ENCODE data around the gene DCAF17.

Gene DCAF17, protein sequence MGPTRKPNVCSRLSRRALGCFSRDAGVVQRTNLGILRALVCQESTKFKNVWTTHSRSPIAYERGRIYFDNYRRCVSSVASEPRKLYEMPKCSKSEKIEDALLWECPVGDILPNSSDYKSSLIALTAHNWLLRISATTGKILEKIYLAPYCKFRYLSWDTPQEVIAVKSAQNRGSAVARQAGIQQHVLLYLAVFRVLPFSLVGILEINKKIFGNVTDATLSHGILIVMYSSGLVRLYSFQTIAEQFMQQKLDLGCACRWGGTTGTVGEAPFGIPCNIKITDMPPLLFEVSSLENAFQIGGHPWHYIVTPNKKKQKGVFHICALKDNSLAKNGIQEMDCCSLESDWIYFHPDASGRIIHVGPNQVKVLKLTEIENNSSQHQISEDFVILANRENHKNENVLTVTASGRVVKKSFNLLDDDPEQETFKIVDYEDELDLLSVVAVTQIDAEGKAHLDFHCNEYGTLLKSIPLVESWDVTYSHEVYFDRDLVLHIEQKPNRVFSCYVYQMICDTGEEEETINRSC

DNA sequence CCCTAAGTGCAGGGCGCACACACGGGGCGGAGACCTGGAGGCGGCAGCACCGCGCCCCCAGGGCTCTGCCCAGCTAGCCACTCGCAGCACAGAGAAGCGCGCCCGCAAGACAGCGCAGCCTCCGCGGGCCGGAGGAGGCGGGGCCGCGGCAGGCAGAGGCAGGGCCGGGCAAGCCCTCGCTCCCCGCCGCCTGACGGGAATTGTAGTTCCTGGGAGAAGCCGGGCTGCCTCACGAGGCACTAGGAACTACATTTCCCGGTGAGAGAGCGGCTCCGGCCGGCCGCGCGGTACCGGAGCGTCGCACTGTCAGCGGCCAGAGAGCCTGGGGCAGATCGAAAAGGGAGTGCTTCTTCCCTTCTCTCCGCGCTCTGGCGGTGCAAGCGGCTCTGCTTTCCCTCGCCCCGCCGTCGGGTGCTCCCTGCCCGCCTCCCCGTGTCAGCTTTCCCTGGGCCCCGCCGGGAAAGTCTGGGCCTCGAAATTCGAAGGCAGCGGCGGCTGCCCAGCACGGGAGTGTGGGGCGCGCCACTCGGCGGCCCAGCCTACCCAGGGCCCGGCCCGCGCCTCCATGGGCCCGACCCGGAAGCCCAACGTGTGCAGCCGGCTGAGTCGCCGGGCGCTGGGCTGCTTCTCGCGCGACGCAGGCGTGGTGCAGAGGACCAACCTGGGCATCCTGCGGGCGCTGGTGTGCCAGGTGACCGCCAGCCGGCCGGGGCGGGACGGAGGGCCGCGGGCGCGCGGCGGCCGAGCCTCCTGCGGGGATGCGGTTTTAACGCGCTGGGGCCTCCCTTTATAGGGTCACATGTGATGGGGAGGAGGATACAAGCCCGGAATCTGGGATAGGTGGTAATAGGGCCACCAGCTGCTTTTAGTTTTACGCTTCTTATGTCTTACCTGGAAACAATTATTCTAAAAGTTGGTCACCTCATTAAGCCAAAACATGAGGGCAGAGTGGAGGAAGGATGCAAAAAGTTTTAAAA is at the start of gene DCAF17:
DCAF17 (plus strand) TSS at position 214 of the 977 bp plus-strand sequence; CDS start at position 566, 352 bp downstream.
- DNase-seq: peak; percentile 95

DNA sequence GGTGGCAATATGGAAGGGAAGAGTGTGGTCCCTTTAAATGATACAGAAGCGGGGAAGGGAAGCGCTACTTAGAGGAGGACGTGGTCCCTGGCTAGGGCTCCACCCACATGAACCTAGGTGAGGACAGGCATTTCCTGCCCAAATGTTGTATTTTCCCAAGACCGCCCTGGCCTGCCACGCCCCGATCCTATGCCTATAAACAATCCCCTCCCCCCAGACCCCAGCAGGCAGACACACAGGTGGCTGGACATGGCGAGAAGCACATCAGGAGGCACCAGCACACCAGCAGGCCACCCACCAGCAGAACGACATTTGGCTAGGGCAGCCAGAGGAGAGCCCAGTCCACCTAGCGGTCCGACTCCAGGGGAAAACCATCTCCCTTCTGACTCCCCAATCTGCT is 47.4 kb upstream of the DCAF17 start:
- no peak for DNase-seq

DNA sequence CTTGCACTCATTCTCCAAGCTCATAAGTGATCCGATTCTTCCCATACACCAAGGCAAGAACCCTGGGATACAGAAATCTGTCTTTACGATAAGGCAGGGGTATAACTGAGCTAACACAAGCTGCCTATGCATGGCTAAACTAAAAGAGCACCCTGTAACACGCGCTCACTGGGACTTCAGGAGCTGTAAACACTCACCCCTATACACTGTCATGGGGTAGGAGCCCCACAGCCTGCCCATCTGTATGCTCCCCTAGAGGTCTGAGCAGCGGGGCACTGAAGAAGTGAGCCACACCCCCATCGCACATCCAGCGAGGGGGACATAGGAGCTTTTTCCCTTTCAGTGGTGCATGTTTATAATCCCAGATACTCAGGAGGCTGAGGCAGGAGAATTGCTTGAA is 47.0 kb upstream of the DCAF17 start:
- DNase-seq: no peak

DNA sequence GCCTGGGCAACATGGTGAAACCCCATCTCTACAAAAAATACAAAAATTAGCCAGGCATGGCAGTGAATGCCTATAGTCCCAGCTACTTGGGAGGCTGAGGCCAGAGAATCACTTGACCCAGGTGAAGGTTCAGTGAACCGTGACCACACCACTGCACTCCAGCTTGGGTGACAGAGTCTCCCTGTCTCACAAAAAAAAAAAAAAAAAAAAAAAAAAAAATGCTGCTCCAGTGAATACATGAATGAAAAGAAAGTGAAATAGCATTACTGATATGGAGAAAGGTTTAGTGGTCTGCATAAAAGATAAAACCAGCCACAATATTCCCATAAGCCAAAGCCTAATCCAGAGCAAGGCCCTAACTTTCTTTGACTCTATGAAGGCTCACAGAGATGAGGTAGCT is 44.7 kb upstream of the DCAF17 start:
- DNase-seq: no peak

DNA sequence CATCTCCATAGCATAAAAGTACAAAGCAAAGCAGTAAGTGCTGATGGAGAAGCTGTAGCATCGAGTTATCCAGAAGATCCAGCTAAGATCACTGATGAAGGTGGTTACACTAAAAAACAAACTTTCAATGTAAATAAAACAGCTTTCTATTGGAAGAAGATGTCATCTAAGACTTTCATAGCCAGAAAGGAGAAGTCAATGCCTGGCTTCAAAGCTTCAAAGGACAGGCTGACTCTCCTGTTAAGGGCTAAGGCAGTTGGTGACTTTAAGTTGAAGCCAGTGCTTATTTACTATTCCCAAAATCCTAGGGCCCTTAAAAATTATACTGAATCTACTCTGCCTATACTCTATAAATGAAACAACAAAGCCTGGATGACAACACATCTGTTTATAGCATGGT is 44.2 kb upstream of the DCAF17 start:
- DNase-seq: no peak

DNA sequence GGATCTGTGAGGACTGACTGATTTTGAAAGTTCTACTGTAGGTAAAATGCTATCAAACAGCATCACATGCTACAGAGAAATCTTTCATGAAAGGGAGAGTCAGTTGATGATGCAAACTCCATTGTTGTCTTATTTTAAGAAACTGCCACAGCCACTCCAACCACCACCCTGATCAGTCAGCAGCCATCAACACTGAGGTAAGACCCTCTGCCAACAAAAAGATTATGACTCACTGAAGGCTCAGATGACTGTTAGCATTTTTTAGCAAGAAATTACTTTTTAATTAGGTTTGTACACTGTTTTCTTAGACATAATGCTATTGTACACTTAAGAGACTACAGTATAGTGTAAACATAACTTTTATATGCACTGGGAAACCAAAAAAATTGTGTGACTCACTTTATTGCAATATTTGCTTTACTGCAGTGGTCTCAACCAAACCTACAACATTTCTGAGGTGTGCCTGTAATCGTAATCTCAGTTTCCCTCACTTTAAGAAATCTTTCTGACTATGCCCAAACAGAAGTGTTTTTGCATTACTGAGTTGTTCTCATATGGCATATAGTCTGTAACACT is 43.0 kb upstream of the DCAF17 start:
- DNase-seq: no peak

DNA sequence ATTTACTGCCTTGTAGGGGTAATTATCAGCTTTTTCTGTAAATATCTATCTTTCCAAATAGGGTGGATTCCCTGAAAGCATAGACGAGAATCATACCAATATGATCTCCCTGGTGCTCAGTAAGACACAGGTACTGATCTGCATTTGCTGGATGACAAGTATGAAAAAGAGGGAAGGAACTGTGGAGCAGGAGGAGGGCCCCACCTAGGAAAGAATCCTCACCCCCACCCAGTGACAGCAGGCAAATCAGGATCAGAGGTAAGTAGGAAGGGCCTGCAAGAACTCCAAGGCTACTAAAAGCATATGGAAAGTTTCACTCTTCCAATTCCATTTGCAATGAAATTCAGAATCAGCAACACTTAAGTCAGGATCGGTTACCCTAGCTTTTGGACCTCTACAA is 42.5 kb upstream of the DCAF17 start:
- no peak for DNase-seq

DNA sequence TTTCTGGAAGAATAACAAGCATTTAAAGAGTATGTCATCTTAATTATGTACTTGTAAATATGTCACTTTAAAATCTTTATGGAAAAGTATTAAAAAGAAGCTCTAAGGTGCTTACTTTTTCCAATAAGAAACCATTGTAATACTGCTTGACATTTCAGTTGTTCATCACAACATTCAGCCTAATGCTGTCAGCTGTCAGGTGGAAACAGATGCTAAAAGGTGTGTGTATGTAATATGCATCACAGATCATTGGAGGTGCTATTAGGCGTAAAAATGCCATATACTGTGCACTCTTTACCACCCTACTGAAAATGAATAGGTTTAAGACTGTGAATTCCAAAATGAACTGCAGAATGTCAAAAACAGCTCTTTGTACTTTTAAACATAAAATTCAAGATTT is 40.5 kb upstream of the DCAF17 start:
- DNase-seq: no peak

DNA sequence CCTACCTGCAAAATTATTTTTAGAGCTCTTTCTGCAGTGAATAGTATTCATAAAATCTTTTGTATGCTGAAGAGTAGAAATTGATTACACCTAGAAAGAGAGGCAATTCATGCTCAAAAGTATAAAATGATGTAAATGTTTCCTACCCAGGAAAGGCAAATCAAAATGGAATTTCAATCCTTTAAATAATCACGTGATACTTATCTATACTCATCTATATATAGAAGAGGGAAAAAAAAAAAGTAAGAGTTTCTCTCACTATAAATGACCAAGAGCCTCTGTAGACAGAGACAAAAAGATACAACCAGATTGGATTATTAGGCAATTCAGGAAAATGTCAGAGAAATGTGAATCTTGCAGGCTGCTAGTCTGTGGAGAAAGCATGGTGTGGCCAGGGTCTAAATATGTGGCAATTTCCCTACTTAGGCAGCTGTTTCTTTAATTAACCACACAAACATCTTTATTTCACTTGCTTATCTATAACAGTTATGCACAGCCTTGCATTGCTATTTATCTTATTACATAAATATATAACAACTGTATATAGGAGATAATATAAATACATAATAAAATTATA is 39.8 kb upstream of the DCAF17 start:
- no peak for DNase-seq

DNA sequence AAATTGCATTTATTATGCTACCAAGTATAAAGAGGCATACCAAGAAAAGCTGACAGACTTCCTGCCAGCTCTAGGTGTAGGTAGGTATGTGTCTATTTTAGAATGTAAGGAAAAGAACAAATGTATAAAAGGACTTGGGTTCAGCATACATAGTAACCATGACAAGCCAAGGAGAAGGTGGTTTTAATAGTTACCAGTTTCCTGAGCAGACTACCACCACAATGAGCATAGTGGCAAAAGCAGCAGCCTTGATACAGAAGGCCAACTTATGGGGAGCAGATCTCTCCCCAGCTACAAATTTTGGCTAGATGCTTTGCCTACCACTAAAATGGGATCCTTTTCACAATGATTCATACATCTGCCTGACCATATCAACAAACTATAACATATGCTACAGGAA is 34.7 kb upstream of the DCAF17 start:
- no peak for DNase-seq

DNA sequence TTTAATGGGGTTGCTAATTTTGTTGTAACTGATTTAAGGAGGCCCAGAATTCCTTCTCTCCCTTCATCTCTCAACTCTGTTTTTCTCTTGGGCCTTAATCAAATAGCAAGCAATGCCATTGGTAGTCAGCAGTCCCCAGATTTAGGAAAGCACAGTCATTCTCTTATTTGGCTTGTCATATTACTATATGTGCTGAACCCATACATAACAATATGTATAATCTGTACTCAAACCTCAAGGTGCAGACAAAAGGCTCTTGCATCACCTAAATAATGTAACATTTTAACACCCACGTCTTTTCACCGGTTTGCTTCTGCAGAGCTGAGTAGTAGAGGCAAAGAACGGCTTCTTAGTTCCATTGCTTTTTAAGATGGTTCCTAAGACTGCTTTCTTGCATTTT is 33.6 kb upstream of the DCAF17 start:
- DNase-seq: no peak

DNA sequence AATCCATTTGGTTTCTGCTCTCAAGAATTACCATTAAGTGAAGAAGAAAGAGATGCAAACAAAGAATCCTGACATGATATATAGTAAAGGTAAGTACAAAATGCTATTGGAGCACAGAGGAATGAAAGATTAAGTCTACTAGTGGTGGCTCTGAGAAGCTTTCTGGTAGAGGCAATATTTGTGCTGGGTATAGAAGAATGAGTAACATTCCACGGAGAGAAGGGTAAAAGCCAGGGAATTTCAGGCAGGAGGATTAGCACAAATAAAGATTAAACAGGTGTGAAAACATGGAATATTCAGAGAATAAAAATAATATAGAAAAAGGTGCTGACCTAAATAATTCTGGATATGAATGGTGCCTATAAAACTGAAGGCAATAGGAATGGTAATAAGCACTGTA is 32.1 kb upstream of the DCAF17 start:
- DNase-seq: no peak

DNA sequence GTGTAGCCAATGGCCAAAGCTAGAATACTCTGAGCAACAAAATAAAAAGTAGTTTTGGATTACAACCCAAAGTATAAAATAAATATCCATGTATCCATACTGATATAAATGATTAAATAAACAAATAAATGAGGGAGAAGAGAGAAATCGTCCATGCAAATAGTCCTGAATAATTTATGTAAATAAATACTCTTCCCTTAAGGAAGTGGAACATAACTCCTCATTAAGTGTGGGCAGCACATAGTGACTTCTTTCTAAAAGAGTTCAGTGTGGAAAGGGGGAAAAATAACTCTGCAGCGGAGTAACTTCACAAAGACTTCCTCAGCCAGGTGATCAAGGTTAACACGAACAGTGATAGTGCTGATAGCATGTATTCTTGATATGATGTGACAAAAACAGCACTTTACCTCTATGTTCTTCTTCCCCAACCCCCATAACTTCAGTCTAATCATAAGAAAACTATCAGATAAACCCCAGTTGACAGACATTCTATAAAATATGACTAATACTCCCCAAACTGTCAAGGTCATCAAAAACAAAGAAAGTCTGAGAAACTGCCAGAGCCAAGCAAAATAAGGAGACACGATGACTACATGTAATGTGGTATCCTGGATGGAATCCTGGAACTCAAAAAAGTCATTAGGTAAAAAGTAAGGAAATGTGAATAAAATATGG is 31.0 kb upstream of the DCAF17 start:
- no peak for DNase-seq

DNA sequence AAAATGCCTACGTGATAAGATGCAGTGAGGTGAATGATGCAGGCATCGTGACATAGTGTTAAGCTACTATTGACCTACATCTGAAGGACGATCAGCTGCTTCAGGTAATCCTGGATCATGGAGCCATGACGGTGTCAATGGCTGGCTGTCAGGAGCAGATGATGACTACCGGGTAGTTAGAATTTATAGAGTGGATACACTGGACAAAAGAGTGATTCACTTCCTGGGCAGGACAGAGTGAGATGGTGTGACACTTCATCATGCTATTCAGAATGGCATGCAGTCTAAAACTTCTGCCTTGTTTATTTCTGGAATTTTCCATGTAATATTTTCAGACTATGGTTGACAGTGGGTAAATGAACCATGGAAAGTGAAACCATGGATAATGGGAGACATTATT is 29.8 kb upstream of the DCAF17 start:
- no peak for DNase-seq

DNA sequence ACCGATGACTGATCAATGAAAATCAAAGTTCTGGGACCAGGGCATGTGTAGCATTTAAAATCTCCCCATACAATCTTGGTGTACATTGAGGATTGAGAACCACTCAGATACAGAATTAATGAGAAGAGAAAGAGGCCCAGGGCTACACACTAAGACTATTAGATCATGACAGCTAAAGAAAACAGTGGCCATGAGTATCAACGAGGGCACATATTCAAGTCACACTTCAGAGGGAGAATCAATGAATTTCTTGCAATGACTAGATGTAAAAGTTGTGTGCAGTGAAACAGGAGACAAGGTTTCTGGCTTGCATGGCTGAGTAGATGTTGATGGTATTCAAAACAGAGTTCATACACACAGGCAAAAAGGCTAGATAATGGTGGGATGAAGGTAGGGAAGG is 29.3 kb upstream of the DCAF17 start:
- DNase-seq: no peak

DNA sequence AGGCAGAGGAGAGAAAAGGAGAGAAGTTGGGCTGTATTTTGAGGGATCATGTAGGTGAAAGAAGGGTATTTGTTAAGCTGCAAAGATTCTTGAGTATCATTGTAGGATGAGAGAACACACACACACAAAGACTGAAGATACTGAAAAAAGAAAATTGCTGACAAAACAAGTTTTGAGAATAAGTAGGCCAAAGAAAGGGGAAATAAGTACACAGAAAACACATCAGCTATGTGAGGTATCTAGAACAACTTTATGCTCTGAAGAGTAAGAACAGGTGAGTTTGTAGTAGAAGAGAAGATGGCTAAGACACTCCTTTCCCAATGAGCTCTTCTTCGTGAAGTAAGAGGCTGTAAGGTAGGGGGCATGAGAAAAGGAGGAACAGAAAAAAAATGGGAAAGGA is 28.5 kb upstream of the DCAF17 start:
- DNase-seq: no peak

DNA sequence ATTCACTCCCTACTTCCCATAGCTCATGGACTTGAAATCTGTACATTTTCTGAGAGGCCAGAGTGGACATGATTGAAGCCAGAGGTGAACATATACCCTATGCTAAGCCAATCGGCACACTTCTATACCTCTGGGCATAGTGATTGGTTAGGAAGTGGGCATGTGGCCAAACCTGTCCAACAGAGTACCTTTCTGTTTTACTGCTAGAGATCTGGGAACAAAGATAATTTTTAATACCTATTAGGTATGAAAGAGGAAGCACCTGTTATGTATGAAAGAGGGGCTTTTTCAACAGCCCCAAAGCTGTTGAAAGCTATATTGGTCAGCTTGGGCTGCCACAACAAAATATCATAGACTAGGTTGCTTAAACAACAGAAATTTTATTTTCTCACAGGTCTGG is 28.0 kb upstream of the DCAF17 start:
- no peak for DNase-seq

DNA sequence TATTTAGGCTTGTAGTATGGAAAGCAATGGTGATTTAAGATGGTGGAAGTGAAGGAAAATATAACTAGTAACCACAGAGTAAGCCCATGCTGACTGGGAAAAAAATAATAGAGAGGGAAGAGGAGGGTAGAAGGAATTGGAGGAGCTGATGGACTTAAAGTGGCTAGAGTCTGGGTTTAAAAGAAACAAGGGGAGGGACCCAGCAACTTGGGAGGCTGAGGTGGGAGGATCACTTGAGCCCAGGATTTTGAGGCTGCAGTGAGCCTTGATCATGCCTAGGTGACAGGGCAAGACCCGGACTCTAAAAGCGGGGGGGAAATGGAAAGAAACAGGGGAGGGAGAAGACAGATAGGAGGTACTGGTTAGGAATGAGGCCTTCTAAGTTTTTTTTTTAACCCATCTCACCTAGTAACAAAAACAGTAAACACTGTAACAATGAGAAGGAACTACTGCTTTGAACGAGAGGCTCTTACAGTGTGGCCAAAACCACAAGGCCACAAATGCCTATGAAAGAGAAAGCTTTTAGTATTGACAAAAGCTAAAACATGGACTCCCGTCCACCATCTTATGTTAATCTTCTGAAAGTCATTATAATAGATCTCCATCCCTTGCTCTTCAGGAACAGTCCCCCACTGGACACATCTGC is 26.9 kb upstream of the DCAF17 start:
- peak; percentile 8 for DNase-seq

DNA sequence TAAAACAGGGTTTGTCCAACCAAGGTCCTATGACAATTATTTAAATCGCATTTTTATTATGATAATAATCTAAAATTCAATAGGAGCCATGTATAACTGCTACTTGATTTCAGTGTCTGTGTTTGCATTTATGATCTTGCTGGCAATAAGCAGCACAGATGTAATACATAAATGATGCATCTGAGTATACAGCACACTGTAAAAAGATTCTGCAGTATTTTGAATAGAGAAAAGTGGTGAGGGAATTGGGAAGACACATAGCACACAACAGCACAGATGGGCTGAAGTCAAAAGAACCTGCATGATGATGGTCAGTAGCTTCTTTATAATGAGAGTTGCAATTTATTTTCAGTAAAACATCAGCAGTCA is 26.4 kb upstream of the DCAF17 start:
- no peak for DNase-seq

DNA sequence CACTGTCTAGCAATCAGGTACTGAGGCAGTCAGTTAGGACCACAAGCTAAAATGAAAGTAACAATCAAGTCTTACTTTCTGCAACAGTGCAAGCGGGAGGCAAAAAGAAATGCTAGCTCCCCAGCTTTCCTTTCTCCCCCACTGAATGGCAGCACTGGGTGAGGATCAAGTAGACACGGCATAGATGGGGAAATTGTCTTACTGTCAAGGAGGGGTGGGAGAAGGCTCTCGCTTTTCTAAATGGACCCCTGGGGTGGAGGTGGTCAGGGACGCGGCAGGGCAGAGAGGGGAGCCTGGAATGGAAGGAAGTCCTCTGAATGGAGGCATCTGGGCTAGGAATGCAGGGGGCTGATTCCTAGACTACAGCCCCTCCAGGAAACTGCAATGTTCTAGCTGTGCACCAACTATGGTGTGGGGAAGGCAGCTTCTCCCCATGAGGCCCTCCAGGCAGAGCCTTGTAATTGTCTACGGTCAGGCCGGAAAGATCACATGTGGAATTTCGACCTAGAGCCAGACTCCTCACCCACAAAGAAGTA is 24.5 kb upstream of the DCAF17 start:
- DNase-seq: peak; percentile 16

DNA sequence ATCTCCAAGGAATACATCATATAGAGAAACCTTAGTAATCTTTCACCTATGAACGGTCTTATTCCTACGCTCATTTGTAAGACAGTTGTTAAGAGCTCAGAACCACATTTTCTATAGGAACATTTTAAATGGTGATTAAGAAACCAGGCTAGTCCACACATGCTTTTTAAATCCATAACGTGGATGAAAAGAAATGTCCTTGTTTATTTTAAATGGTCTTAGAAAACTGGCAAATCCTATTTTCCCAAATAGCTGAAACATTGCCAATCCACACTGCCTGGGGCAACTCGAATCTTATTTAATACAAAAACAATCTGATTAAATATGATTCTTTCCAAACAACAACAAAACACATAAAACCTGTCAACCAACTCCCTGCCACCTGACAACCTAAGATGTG is 23.9 kb upstream of the DCAF17 start:
- DNase-seq: no peak

DNA sequence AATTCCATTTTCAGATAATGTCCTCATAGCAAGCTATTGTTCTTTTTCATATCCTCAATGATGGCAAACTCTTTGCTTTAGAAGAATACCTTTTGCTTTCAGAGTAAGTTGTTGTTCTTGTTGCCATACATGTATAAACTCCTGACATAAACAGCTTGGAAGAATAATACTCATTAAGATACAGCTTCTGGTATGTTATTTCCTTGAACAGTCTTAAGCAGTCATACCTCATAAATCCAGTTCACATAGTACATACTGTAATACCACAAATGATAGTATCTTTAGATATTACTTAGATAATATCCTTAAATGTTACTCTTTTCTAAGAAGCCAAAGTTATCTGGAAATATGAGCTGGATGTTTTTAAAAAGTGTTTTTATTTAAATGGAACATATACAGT is 23.4 kb upstream of the DCAF17 start:
- no peak for DNase-seq
